COLO829 (cell line): ENCODE data around the gene RAE1.

Source experiments
- DNase-seq: peaks from one replicate; pipeline ENCODE4 v3.0.0; 2012; ENCODE audit warnings: low spot score

Gene RAE1

GRCh38 chr20:57388953-57389694 is 38.1 kb downstream of the RAE1 start:
- no peak for DNase-seq

GRCh38 chr20:57389695-57390603 is 38.9 kb downstream of the RAE1 start:
- no peak for DNase-seq

GRCh38 chr20:57390604-57391438 is 39.8 kb downstream of the RAE1 start, which contains the start of gene RBM38:
RBM38 (plus strand) TSS chr20:57391396; CDS start chr20:57391582, 186 bp downstream.
- DNase-seq = peak; percentile 82

GRCh38 chr20:57391439-57392301 is 40.6 kb downstream of the RAE1 start:
- DNase-seq = no peak

GRCh38 chr20:57392512-57393271 is 41.6 kb downstream of the RAE1 start:
- no peak for DNase-seq

GRCh38 chr20:57393321-57394120 is 42.5 kb downstream of the RAE1 start:
- DNase-seq = no peak

- no peak for DNase-seq
These were observed 43.3 kb downstream of the RAE1 start for GRCh38 chr20:57394121-57395082.

GRCh38 chr20:57395111-57395966 is 44.3 kb downstream of the RAE1 start:
- DNase-seq = no peak

GRCh38 chr20:57396212-57396983 is 45.3 kb downstream of the RAE1 start:
- no peak for DNase-seq

GRCh38 chr20:57396984-57397692 is 46.1 kb downstream of the RAE1 start:
- DNase-seq = no peak

GRCh38 chr20:57397693-57398108 is 46.6 kb downstream of the RAE1 start:
- no peak for DNase-seq

- DNase-seq = no peak
These were observed 47.3 kb downstream of the RAE1 start for GRCh38 chr20:57398231-57398821.

GRCh38 chr20:57398901-57399535 is 48.0 kb downstream of the RAE1 start:
- no peak for DNase-seq

- no peak for DNase-seq
These were observed 48.6 kb downstream of the RAE1 start for GRCh38 chr20:57399587-57400155.

GRCh38 chr20:57400231-57400701 is 49.2 kb downstream of the RAE1 start:
- no peak for DNase-seq
